Heart right ventricle (tissue), 16 donors: ENCODE results near the gene MAPRE3. TPM values are rescaled to one million over a fixed set of nuclear protein-coding genes. Genes with fewer than 3 reads are reported as not detected.

ENCODE experiments used
- ATAC-seq, 8 donors: fragments of 200-7000 bp; cut with Tn5 transposase; one replicate each; pipeline ENCODE4 v1.9.1; 2020; ENCODE audit warnings: mild to moderate bottlenecking in 8 of 8, moderate library complexity in 8 of 8, moderate number of reproducible peaks in 1 of 8
- DNase-seq, 2 donors: peaks; one replicate each; pipeline ENCODE4 v3.0.0-alpha.2; 2020
- H3K27ac ChIP-seq, 10 donors: fragments of 200-600 bp; sonication (generic) in 2 of 10; one replicate each; pipeline versions ENCODE4 v1.5.0 to v1.8.0; 2020 to 2022; ENCODE audit warnings: mild to moderate bottlenecking in 3 of 10
- H3K27me3 ChIP-seq, 7 donors: fragments of 200-600 bp; one replicate each; pipeline ENCODE4 v1.8.0; 2021 to 2022; ENCODE audit warnings: mild to moderate bottlenecking in 2 of 7
- H3K36me3 ChIP-seq, 9 donors: fragments of 200-600 bp; sonication (generic) in 1 of 9; one replicate each; pipeline versions ENCODE4 v1.5.0 to v1.8.0; 2020 to 2022; ENCODE audit warnings: mild to moderate bottlenecking in 2 of 9
- H3K4me1 ChIP-seq, 9 donors: fragments of 200-600 bp; sonication (generic) in 1 of 9; one replicate each; pipeline versions ENCODE4 v1.5.0 to v1.8.0; 2020 to 2022; ENCODE audit warnings: mild to moderate bottlenecking in 4 of 9
- H3K4me3 ChIP-seq, 10 donors: fragments of 200-600 bp; sonication (generic) in 2 of 10; one replicate each; pipeline versions ENCODE4 v1.5.0 to v1.8.0; 2020 to 2022; ENCODE audit warnings: mild to moderate bottlenecking in 7 of 10, moderate library complexity in 2 of 10
- H3K9me3 ChIP-seq, 11 donors: fragments of 200-600 bp in 10 of 11; sonication (generic) in 2 of 11; one replicate each; pipeline versions ENCODE4 v1.5.0 to v1.8.0; 2013 to 2022; ENCODE audit warnings: mild to moderate bottlenecking in 2 of 11, control low read depth in 1 of 11, moderate library complexity in 1 of 11
- CTCF ChIP-seq, 9 donors: fragments of 200-600 bp; sonication (generic) in 2 of 9; IDR thresholded peaks; one replicate each; pipeline versions ENCODE4 v1.5.0 to v1.8.0; 2021 to 2022; ENCODE audit warnings: antibody characterized with exemption in 9 of 9, mild to moderate bottlenecking in 5 of 9, moderate library complexity in 1 of 9
- WGBS, 2 donors: extraction: QIAGEN DNeasy Blood & Tissue Kit; methylation state at CpG; one replicate each; pipeline ENCODE4 v1.1.7; 2013; ENCODE audit warnings: inconsistent platforms in 1 of 2; 5-methylcytosine and 5-hydroxymethylcytosine counted together
- intact Hi-C, 10 donors: fragments of 100-400 bp; cut with DNase I; formaldehyde crosslinking; loops; one replicate each; pipeline versions ENCODE4 v1.11.1 to v1.14.2; 2022
- polyA plus RNA-seq, 2 donors: library from polyadenylated mRNA; stranded (reverse); fragments of 200-250 nt; gene quantifications; one replicate each; pipeline ENCODE4 v1.2.3, GENCODE V29; 2013
- total RNA-seq, 10 donors: library from RNA; stranded (reverse); fragmentation: NEBNext Ultra II Directional in 3 of 10; extraction: Animal tissue kit (Norgen Biotek cat#: 25700) in 3 of 10; gene quantifications; one replicate each; pipeline versions ENCODE4 v1.2.1 to v1.2.4, GENCODE V29; 2021 to 2023
- donor health status: Arrhythmogenic right ventricular cardiomyopathy.
- donor health status: ischemic (EF 13 %, LVEDD 7.1; RV severe dilation, severe dysfunction).
- donor health status: healthy with polysubstance abuse.
- donor health status: DM: no; HTN: yes; CAD: no.
- donor health status: DM: no; HTN: no; CAD: no.
- donor health status: ischemic (EF 25% LVEDD 6.9; RV normal size, moderate dysfunction).
- donor health status: ischemic (EF 25% LVEDD 5.7; RV mildly dilated, moderate dysfunction).
- donor health status: healthy.
- donor health status: DM: yes; HTN: yes; CAD: no.
- donor health status: Ischemic cardiomyopathy.
- donor health status: ischemic (EF 35%, LVEDD 5.7; RV mildly dilated, moderate dysfunction).
- donor health status: nonischemic (EF 11% LVEDD 7.7; RV severe dilation, severe dysfunction).
- donor health status: DM: yes; HTN: yes; CAD: no.
- donor health status: PGD.
- donor health status: ischemic (EF 29% LVEDD 5.4; RV normal size, mild dysfunction).
- donor health status: nonischemic (EF 23%, LVEDD 6.1; RV moderate dilation, normal function).

The MAPRE3 gene
- total and polyA plus RNA-seq, 12 donors, result 23.0 to 68.8 (median 47.2) TPM

GRCh38 chr2:26974352-26974751 is 3.9 kb downstream of the MAPRE3 start:
- ATAC-seq, result no peak
- 79 to 83% methylated on average over 5 of the region's 5 CpGs for WGBS, 2 donors
- intact Hi-C loops, result loop anchor here in 1 of 10 donors (10.0 kb wide), 1 partner anchor 230 kb away; no protein-coding TSS in a partner anchor

GRCh38 chr2:26975102-26975501 is 4.7 kb downstream of the MAPRE3 start:
- Histone ChIP-seq H3K27ac (no peak overlapping the region), H3K9me3 (no peaks in the 10 kb centered on the region), H3K27me3 (no peaks in the 10 kb centered on the region), H3K4me3 (no peak overlapping the region), H3K36me3 (peaks cover 0 to 3% (median 0%) of the 10 kb centered on the region in 9 donors), H3K4me1 (peaks cover 3 to 73% (median 42%) of the 10 kb centered on the region in 9 donors)
- ATAC-seq (no peak), DNase-seq (no peak)
- no peak for TF ChIP-seq CTCF (IDR thresholded peaks at IDR 0.05)
- intact Hi-C loops, result loop anchor here in 1 of 10 donors (5.0 to 10.0 kb wide), 2 partner anchors 42 to 230 kb away; no protein-coding TSS in a partner anchor
- WGBS, 2 donors, result 51 to 58% methylated on average over 2 of the region's 2 CpGs

More at GRCh38 chr2:26974352-26974751, 3.9 kb downstream of the MAPRE3 start:
- no peak overlapping the region for H3K27ac ChIP-seq
- no peaks in the 10 kb centered on the region for H3K9me3 ChIP-seq
- no peaks in the 10 kb centered on the region for H3K27me3 ChIP-seq
- TF ChIP-seq CTCF (IDR thresholded peaks at IDR 0.05), result no peak
- no peak for DNase-seq
- H3K36me3 ChIP-seq, result peaks cover 0 to 3% (median 0%) of the 10 kb centered on the region in 9 donors
- no peak overlapping the region for H3K4me3 ChIP-seq
- H3K4me1 ChIP-seq, result peaks cover 6 to 69% (median 40%) of the 10 kb centered on the region in 9 donors

- TF ChIP-seq CTCF (IDR thresholded peaks at IDR 0.05), result no peak
- intact Hi-C loops, result loop anchor here in 1 of 10 donors (5.0 to 10.0 kb wide), 2 partner anchors 42 to 229 kb away; no protein-coding TSS in a partner anchor
Observed at GRCh38 chr2:26975656-26976055, 5.2 kb downstream of the MAPRE3 start.

GRCh38 chr2:26976237-26976636 is 5.8 kb downstream of the MAPRE3 start:
- no peak overlapping the region for H3K4me3 ChIP-seq

More at GRCh38 chr2:26975656-26976055, 5.2 kb downstream of the MAPRE3 start:
- no peak for DNase-seq
- 67 to 68% methylated on average over 1 of the region's 1 CpG for WGBS, 2 donors
- Histone ChIP-seq H3K27ac (no peak overlapping the region), H3K27me3 (no peaks in the 10 kb centered on the region), H3K4me1 (peaks cover 3 to 71% (median 41%) of the 10 kb centered on the region in 9 donors), H3K9me3 (no peaks in the 10 kb centered on the region), H3K4me3 (no peak overlapping the region), H3K36me3 (peaks cover 0 to 3% (median 0%) of the 10 kb centered on the region in 9 donors)
- ATAC-seq, result no peak

More at GRCh38 chr2:26976237-26976636, 5.8 kb downstream of the MAPRE3 start:
- no peak overlapping the region for H3K27ac ChIP-seq
- ATAC-seq (no peak), DNase-seq (no peak)
- TF ChIP-seq CTCF (IDR thresholded peaks at IDR 0.05), result no peak
- intact Hi-C loops, result loop anchor here in 1 of 10 donors (5.0 to 10.0 kb wide), 2 partner anchors 41 to 229 kb away; no protein-coding TSS in a partner anchor
- H3K36me3 ChIP-seq, result peaks cover 0 to 3% (median 0%) of the 10 kb centered on the region in 9 donors
- H3K4me1 ChIP-seq, result peaks cover 3 to 68% (median 38%) of the 10 kb centered on the region in 9 donors
- WGBS, 2 donors, result 68 to 92% methylated on average over 5 of the region's 5 CpGs
- no peaks in the 10 kb centered on the region for H3K27me3 ChIP-seq
- no peaks in the 10 kb centered on the region for H3K9me3 ChIP-seq
